Measurements from ENCODE around the gene AP2A2. TPM values are rescaled to one million over a fixed set of nuclear protein-coding genes. Genes with fewer than 3 reads are reported as not detected.

Gene AP2A2
- total RNA-seq, 1 experiment from 2014 or later, result 39.4 TPM

GRCh38 chr11:985406-985805, 59.7 kb downstream of the AP2A2 start:
- DNase-seq, result no peak
- H3K9me3 ChIP-seq (ENCODE audit: insufficient read depth, low read depth), result no peaks in the 10 kb centered on the region
- no peak overlapping the region for H3K27ac ChIP-seq
- no peaks in the 10 kb centered on the region for H3K9me2 ChIP-seq (ENCODE audit: insufficient read depth)
- intact Hi-C loops (cut with micrococcal nuclease; ENCODE audit: unreplicated experiment), result no loop called here
- CTCF ChIA-PET, result no interaction called here
- H3K4me3 ChIP-seq, result no peak overlapping the region
- TF ChIP-seq EZH2 (IDR thresholded peaks at IDR 0.05; ENCODE audit: low read depth), result no peak
- TF ChIP-seq, protein P1, sequence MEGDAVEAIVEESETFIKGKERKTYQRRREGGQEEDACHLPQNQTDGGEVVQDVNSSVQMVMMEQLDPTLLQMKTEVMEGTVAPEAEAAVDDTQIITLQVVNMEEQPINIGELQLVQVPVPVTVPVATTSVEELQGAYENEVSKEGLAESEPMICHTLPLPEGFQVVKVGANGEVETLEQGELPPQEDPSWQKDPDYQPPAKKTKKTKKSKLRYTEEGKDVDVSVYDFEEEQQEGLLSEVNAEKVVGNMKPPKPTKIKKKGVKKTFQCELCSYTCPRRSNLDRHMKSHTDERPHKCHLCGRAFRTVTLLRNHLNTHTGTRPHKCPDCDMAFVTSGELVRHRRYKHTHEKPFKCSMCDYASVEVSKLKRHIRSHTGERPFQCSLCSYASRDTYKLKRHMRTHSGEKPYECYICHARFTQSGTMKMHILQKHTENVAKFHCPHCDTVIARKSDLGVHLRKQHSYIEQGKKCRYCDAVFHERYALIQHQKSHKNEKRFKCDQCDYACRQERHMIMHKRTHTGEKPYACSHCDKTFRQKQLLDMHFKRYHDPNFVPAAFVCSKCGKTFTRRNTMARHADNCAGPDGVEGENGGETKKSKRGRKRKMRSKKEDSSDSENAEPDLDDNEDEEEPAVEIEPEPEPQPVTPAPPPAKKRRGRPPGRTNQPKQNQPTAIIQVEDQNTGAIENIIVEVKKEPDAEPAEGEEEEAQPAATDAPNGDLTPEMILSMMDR (conservative IDR thresholded peaks at IDR 0.05), result no peak
- no peak overlapping the region for H2AFZ ChIP-seq
- H3F3A ChIP-seq (ENCODE audit: insufficient read depth, low read depth), result no peaks in the 10 kb centered on the region
- no peaks in the 10 kb centered on the region for H3K79me2 ChIP-seq (ENCODE audit: low read depth)
- no TSS peak for BruUV-seq (replicated peaks)
- H3K27me3 ChIP-seq (ENCODE audit: insufficient read depth, low read depth), result no peaks in the 10 kb centered on the region
- no peaks in the 10 kb centered on the region for H4K20me1 ChIP-seq (ENCODE audit: insufficient read depth)
- POLR2A ChIA-PET (ENCODE audit: unreplicated experiment), result no interaction called here
- H3K4me2 ChIP-seq, result no peak overlapping the region
- H3K4me1 ChIP-seq (replicated peaks; ENCODE audit: insufficient read depth), result no peaks in the 10 kb centered on the region
- H3K36me3 ChIP-seq (ENCODE audit: low read depth), result no peaks in the 10 kb centered on the region

DNA sequence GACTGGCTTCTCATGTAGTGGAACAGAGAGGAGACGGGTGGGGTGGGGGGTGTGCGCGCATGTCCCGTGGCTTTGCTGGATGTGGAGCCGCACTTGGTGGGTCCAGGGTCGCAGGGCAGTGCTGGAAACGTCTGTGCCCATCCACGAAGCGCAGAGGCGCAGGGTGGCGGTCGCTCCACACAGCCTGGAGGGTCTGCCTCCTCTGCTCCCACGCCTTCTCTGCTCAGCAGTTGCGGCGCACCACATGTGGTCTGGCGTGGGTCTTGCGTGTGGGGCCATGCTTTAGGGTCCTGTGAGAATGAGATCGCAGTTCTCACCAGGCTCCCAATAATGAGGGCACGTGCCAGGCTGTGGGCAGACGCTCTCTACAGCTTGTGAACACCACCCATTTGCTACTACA, 60.2 kb downstream of the AP2A2 start:
- no peaks in the 10 kb centered on the region for H3K79me2 ChIP-seq (ENCODE audit: low read depth)
- H3K27me3 ChIP-seq (ENCODE audit: insufficient read depth, low read depth), result no peaks in the 10 kb centered on the region
- H3K27ac ChIP-seq, result no peak overlapping the region
- CTCF ChIA-PET, result no interaction called here
- no peaks in the 10 kb centered on the region for H3K36me3 ChIP-seq (ENCODE audit: low read depth)
- no peak overlapping the region for H2AFZ ChIP-seq
- no peak overlapping the region for H3K4me2 ChIP-seq
- POLR2A ChIA-PET (ENCODE audit: unreplicated experiment), result no interaction called here
- no peaks in the 10 kb centered on the region for H3K9me3 ChIP-seq (ENCODE audit: insufficient read depth, low read depth)
- H3K9me2 ChIP-seq (ENCODE audit: insufficient read depth), result no peaks in the 10 kb centered on the region
- no TSS peak for BruUV-seq (replicated peaks)
- TF ChIP-seq, protein P1 (conservative IDR thresholded peaks at IDR 0.05), result no peak
- TF ChIP-seq EZH2 (IDR thresholded peaks at IDR 0.05; ENCODE audit: low read depth), result no peak
- intact Hi-C loops (cut with micrococcal nuclease; ENCODE audit: unreplicated experiment), result no loop called here
- H4K20me1 ChIP-seq (ENCODE audit: insufficient read depth), result no peaks in the 10 kb centered on the region
- H3K4me1 ChIP-seq (replicated peaks; ENCODE audit: insufficient read depth), result no peaks in the 10 kb centered on the region
- DNase-seq, result no peak
- no peaks in the 10 kb centered on the region for H3F3A ChIP-seq (ENCODE audit: insufficient read depth, low read depth)
- H3K4me3 ChIP-seq, result no peak overlapping the region

- Histone ChIP-seq H3K9me3 (ENCODE audit: insufficient read depth, low read depth) (no peaks in the 10 kb centered on the region), H3K79me2 (ENCODE audit: low read depth) (no peaks in the 10 kb centered on the region), H3K4me1 (replicated peaks; ENCODE audit: insufficient read depth) (no peaks in the 10 kb centered on the region), H3K27ac (no peak overlapping the region), H3K9me2 (ENCODE audit: insufficient read depth) (no peaks in the 10 kb centered on the region), H3F3A (ENCODE audit: insufficient read depth, low read depth) (no peaks in the 10 kb centered on the region), H4K20me1 (ENCODE audit: insufficient read depth) (no peaks in the 10 kb centered on the region), H3K4me3 (no peak overlapping the region), H3K4me2 (no peak overlapping the region), H2AFZ (no peak overlapping the region), H3K27me3 (ENCODE audit: insufficient read depth, low read depth) (no peaks in the 10 kb centered on the region), H3K36me3 (ENCODE audit: low read depth) (no peaks in the 10 kb centered on the region)
- no TSS peak for BruUV-seq (replicated peaks)
- peak in 1 of 2 experiments; percentile 35 for DNase-seq
- intact Hi-C loops (cut with micrococcal nuclease; ENCODE audit: unreplicated experiment), result no loop called here
- POLR2A ChIA-PET (ENCODE audit: unreplicated experiment), result no interaction called here
- CTCF ChIA-PET, result no interaction called here
- TF ChIP-seq, protein P1 (conservative IDR thresholded peaks at IDR 0.05), result no peak
- TF ChIP-seq EZH2 (IDR thresholded peaks at IDR 0.05; ENCODE audit: low read depth), result no peak
Observed at GRCh38 chr11:986270-986951, 60.7 kb downstream of the AP2A2 start.

Data from PC-9 (cell line).